ENCODE data around the gene PARL. TPM values are rescaled to one million over a fixed set of nuclear protein-coding genes. Genes with fewer than 3 reads are reported as not detected.

PARL gene
- total and polyA plus RNA-seq, 9 donors = 32.7 to 65.0 (median 55.6) TPM

DNA sequence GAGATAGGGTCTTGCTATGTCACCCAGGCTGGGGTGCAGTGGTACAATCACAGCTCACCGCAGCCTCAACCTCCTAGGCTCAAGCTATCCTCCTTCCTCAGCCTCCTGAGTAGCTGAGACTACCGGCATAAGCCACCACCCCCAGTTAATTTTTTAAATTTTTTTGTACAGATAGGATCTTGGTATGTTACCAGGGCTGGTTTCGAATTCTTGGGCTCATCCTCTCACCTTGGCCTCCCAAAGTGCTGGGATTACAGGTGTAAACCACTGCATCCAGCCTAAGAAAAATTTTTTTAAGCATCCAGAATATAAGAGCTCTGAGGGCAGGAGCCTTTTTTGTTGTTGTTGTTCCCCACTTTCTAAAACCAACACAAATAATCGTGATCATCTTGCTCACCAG is 44.9 kb downstream of the PARL start:
- TF ChIP-seq POLR2A (IDR thresholded peaks at IDR 0.05) (no peak), EP300 (IDR thresholded peaks at IDR 0.05) (no peak)
- TF ChIP-seq, protein P1, sequence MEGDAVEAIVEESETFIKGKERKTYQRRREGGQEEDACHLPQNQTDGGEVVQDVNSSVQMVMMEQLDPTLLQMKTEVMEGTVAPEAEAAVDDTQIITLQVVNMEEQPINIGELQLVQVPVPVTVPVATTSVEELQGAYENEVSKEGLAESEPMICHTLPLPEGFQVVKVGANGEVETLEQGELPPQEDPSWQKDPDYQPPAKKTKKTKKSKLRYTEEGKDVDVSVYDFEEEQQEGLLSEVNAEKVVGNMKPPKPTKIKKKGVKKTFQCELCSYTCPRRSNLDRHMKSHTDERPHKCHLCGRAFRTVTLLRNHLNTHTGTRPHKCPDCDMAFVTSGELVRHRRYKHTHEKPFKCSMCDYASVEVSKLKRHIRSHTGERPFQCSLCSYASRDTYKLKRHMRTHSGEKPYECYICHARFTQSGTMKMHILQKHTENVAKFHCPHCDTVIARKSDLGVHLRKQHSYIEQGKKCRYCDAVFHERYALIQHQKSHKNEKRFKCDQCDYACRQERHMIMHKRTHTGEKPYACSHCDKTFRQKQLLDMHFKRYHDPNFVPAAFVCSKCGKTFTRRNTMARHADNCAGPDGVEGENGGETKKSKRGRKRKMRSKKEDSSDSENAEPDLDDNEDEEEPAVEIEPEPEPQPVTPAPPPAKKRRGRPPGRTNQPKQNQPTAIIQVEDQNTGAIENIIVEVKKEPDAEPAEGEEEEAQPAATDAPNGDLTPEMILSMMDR (IDR thresholded peaks at IDR 0.05) = no peak
- Histone ChIP-seq H3K4me1 (ENCODE audit: insufficient read depth) (no peaks in the 10 kb centered on the region), H3K36me3 (no peaks in the 10 kb centered on the region), H3K4me3 (no peak overlapping the region), H3K27me3 (no peaks in the 10 kb centered on the region), H3K9me3 (no peaks in the 10 kb centered on the region), H3K27ac (no peak overlapping the region)
- 94 to 97% (median 96%) methylated on average over 4 of the region's 4 CpGs for WGBS, 3 donors
- intact Hi-C loops (cut with DNase I) = no loop called here
- no peak for DNase-seq

DNA sequence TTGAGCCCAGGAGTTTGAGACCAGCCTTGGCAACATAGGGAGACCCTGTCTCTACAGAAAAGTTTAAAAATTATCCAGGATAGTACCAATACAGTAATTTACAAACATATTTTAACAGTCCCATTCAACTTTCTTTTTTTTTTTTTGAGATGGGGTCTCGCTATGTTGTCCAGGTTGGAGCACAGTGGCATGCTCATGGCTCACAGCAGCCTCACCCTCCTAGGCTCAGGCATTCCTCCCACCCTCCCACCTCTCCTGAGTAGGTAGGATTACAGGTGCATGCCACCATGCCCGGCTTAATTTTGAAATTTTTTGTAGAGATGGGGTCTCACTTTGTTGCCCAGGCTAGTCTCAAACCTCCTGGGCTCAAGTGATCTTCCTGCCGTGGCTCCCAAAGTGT is 46.8 kb downstream of the PARL start:
- no peak for DNase-seq
- Histone ChIP-seq H3K4me1 (ENCODE audit: insufficient read depth) (no peaks in the 10 kb centered on the region), H3K36me3 (no peaks in the 10 kb centered on the region), H3K9me3 (no peaks in the 10 kb centered on the region), H3K4me3 (no peak overlapping the region), H3K27ac (no peak overlapping the region), H3K27me3 (no peaks in the 10 kb centered on the region)
- intact Hi-C loops (cut with DNase I) = no loop called here
- TF ChIP-seq EP300 (IDR thresholded peaks at IDR 0.05) = no peak
- TF ChIP-seq POLR2A (IDR thresholded peaks at IDR 0.05) = no peak
- TF ChIP-seq, protein P1 (IDR thresholded peaks at IDR 0.05) = no peak
- 95 to 97% (median 95%) methylated on average over 3 of the region's 3 CpGs for WGBS, 3 donors

DNA sequence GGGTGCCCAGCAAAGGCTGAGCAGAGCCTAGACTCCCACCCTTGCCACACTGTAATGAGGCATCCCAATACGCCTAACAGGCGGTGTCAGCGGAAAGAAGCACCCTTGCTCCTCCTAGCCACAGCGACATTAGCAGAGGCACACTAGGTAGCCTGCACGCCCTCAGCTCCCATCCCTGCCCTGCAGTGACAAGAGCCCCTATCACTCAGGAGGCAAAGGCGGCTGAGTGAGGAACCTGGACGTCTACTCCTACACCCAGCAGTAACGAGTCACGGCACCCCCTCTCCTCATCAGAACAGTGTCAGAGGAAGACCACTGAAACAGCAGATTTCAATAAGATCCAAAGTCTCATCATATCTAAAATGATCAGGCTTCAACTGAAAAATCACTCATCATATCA is 47.3 kb downstream of the PARL start:
- no peaks in the 10 kb centered on the region for H3K27me3 ChIP-seq
- no peak for DNase-seq
- H3K36me3 ChIP-seq = no peaks in the 10 kb centered on the region
- 88 to 91% (median 88%) methylated on average over 9 of the region's 9 CpGs for WGBS, 3 donors
- intact Hi-C loops (cut with DNase I) = no loop called here
- no peak overlapping the region for H3K27ac ChIP-seq
- H3K4me1 ChIP-seq (ENCODE audit: insufficient read depth) = no peaks in the 10 kb centered on the region
- no peaks in the 10 kb centered on the region for H3K9me3 ChIP-seq
- no peak overlapping the region for H3K4me3 ChIP-seq
- TF ChIP-seq POLR2A (IDR thresholded peaks at IDR 0.05) (no peak), EP300 (IDR thresholded peaks at IDR 0.05) (no peak)
- TF ChIP-seq, protein P1 (IDR thresholded peaks at IDR 0.05) = no peak

DNA sequence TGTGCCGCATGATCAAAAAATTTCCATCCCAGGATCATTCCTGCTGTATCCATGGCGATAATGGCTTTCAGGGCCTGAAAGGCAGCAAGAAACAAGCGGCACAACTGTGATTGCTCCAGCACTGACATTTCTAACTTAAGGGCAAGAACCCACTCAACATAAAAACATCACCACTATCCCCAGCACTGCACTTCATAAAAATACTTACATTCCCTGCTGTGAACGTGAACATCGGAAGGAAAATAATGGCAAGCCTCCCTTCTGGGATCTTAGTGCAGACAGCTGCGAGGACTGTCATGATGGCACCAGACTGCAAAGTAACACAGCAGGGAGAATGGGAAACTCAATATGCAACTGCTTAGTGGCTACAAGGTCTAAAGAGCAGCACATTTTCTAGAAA is 51.2 kb downstream of the PARL start:
- no peak for DNase-seq
- intact Hi-C loops (cut with DNase I) = no loop called here
- no peaks in the 10 kb centered on the region for H3K36me3 ChIP-seq

More for the DNA sequence above, 51.2 kb downstream of the PARL start:
- no peak overlapping the region for H3K4me3 ChIP-seq
- no peak overlapping the region for H3K27ac ChIP-seq
- H3K27me3 ChIP-seq = no peaks in the 10 kb centered on the region
- TF ChIP-seq, protein P1 (IDR thresholded peaks at IDR 0.05) = no peak
- TF ChIP-seq POLR2A (IDR thresholded peaks at IDR 0.05) (no peak), EP300 (IDR thresholded peaks at IDR 0.05) (no peak)
- 90 to 93% (median 92%) methylated on average over 6 of the region's 6 CpGs for WGBS, 3 donors
- no peaks in the 10 kb centered on the region for H3K9me3 ChIP-seq
- H3K4me1 ChIP-seq (ENCODE audit: insufficient read depth) = no peaks in the 10 kb centered on the region
